GM13977 (cell line): ENCODE measurements around the gene RBM44.
"Not testable (repeated sequence)": the region's sequence is repeated elsewhere in the genome, so short reads cannot be mapped to it uniquely, and the experiment has no call there.

Experiments
- DNase-seq: peaks from one replicate; pipeline ENCODE4 v3.0.0; 2012; ENCODE audit warnings: low spot score
- CTCF ChIP-seq: IDR thresholded peaks from 2 replicates; pipeline ENCODE4 v1.5.1; 2012; ENCODE audit warnings: mild to moderate bottlenecking, control low read depth; ENCODE audit not compliant: insufficient read depth; ENCODE audit errors: extremely low read depth, missing control alignments
- in situ Hi-C: fragments of 300-500 bp; cut with MboI; formaldehyde crosslinking; loops from one replicate; pipeline ENCODE4 v1.12.0; 2022; ENCODE audit warnings: low sequenced_read_pairs, low pct_unique_long_range_greater_than_20kb, mixed read lengths, inconsistent platforms; ENCODE audit not compliant: unreplicated experiment

The RBM44 gene

GRCh38 chr2:237864444-237864931 is 65.9 kb downstream of the RBM44 start:
- TF ChIP-seq CTCF, result no peak
- in situ Hi-C loops, result no loop called here
- DNase-seq, result no peak

GRCh38 chr2:237864940-237865622 is 66.5 kb downstream of the RBM44 start:
- no peak for DNase-seq
- TF ChIP-seq CTCF, result no peak
- in situ Hi-C loops, result no loop called here

GRCh38 chr2:237865623-237866041 is 67.1 kb downstream of the RBM44 start:
- no peak for TF ChIP-seq CTCF
- in situ Hi-C loops, result no loop called here
- no peak for DNase-seq

- no peak for TF ChIP-seq CTCF
- in situ Hi-C loops, result no loop called here
- DNase-seq, result no peak
Measured at GRCh38 chr2:237866101-237866621, 67.6 kb downstream of the RBM44 start.

- DNase-seq, result no peak
- in situ Hi-C loops, result no loop called here
- no peak for TF ChIP-seq CTCF
Measured at GRCh38 chr2:237867465-237867864, 68.9 kb downstream of the RBM44 start.

- in situ Hi-C loops, DNase-seq: not testable (repeated sequence)
Measured at GRCh38 chr2:237868074-237868473, 69.5 kb downstream of the RBM44 start.

- DNase-seq, result no peak
Measured at GRCh38 chr2:237868631-237869342, 70.2 kb downstream of the RBM44 start.

More at GRCh38 chr2:237868631-237869342, 70.2 kb downstream of the RBM44 start:
- in situ Hi-C loops, result no loop called here
- no peak for TF ChIP-seq CTCF
